ENCODE data around the gene SLC17A7.
"Not testable (repeated sequence)": the region's sequence is repeated elsewhere in the genome, so short reads cannot be mapped to it uniquely, and the experiment has no call there.

SLC17A7 gene

GRCh38 chr19:49473501-49473867 is 32.2 kb upstream of the SLC17A7 start:
- DNase-seq; in situ Hi-C loops (cut with HindIII; ENCODE audit: low pct_ligation_motif_present, low pct_unique_long_range_greater_than_20kb, low sequenced_read_pairs): not testable (repeated sequence)

- in situ Hi-C loops (cut with HindIII; ENCODE audit: low pct_ligation_motif_present, low pct_unique_long_range_greater_than_20kb, low sequenced_read_pairs) = no loop called here
- no peak for DNase-seq
Observed at GRCh38 chr19:49472936-49473335, 31.6 kb upstream of the SLC17A7 start.

GRCh38 chr19:49470615-49470978 is 29.3 kb upstream of the SLC17A7 start:
- in situ Hi-C loops (cut with HindIII; ENCODE audit: low pct_ligation_motif_present, low pct_unique_long_range_greater_than_20kb, low sequenced_read_pairs) = no loop called here
- DNase-seq = no peak

GRCh38 chr19:49469828-49470614 is 28.7 kb upstream of the SLC17A7 start:
- in situ Hi-C loops (cut with HindIII; ENCODE audit: low pct_ligation_motif_present, low pct_unique_long_range_greater_than_20kb, low sequenced_read_pairs) = no loop called here
- no peak for DNase-seq

GRCh38 chr19:49468746-49469447 is 27.6 kb upstream of the SLC17A7 start:
- in situ Hi-C loops (cut with HindIII; ENCODE audit: low pct_ligation_motif_present, low pct_unique_long_range_greater_than_20kb, low sequenced_read_pairs) = no loop called here
- DNase-seq = no peak

- in situ Hi-C loops (cut with HindIII; ENCODE audit: low pct_ligation_motif_present, low pct_unique_long_range_greater_than_20kb, low sequenced_read_pairs) = no loop called here
- no peak for DNase-seq
Observed at GRCh38 chr19:49468199-49468598, 26.9 kb upstream of the SLC17A7 start.

GRCh38 chr19:49465371-49465770 is 24.0 kb upstream of the SLC17A7 start:
- in situ Hi-C loops (cut with HindIII; ENCODE audit: low pct_ligation_motif_present, low pct_unique_long_range_greater_than_20kb, low sequenced_read_pairs) = no loop called here
- DNase-seq = no peak

GRCh38 chr19:49463960-49464740 is 22.8 kb upstream of the SLC17A7 start:
- DNase-seq = no peak
- in situ Hi-C loops (cut with HindIII; ENCODE audit: low pct_ligation_motif_present, low pct_unique_long_range_greater_than_20kb, low sequenced_read_pairs) = no loop called here

- in situ Hi-C loops (cut with HindIII; ENCODE audit: low pct_ligation_motif_present, low pct_unique_long_range_greater_than_20kb, low sequenced_read_pairs) = no loop called here
- no peak for DNase-seq
Observed at GRCh38 chr19:49462492-49462891, 21.2 kb upstream of the SLC17A7 start.

- no peak for DNase-seq
- in situ Hi-C loops (cut with HindIII; ENCODE audit: low pct_ligation_motif_present, low pct_unique_long_range_greater_than_20kb, low sequenced_read_pairs) = no loop called here
Observed at GRCh38 chr19:49461656-49462055, 20.3 kb upstream of the SLC17A7 start.

- in situ Hi-C loops (cut with HindIII; ENCODE audit: low pct_ligation_motif_present, low pct_unique_long_range_greater_than_20kb, low sequenced_read_pairs); DNase-seq: not testable (repeated sequence)
Observed at GRCh38 chr19:49461130-49461529, 19.8 kb upstream of the SLC17A7 start.

- in situ Hi-C loops (cut with HindIII; ENCODE audit: low pct_ligation_motif_present, low pct_unique_long_range_greater_than_20kb, low sequenced_read_pairs) = no loop called here
- no peak for DNase-seq
Observed at GRCh38 chr19:49459388-49459787, 18.1 kb upstream of the SLC17A7 start.

GRCh38 chr19:49458567-49458903 is 17.2 kb upstream of the SLC17A7 start:
- in situ Hi-C loops (cut with HindIII; ENCODE audit: low pct_ligation_motif_present, low pct_unique_long_range_greater_than_20kb, low sequenced_read_pairs) = no loop called here
- DNase-seq = no peak

GRCh38 chr19:49456326-49456725 is 15.0 kb upstream of the SLC17A7 start:
- in situ Hi-C loops (cut with HindIII; ENCODE audit: low pct_ligation_motif_present, low pct_unique_long_range_greater_than_20kb, low sequenced_read_pairs) = no loop called here
- no peak for DNase-seq

GRCh38 chr19:49455773-49456172 is 14.4 kb upstream of the SLC17A7 start:
- in situ Hi-C loops (cut with HindIII; ENCODE audit: low pct_ligation_motif_present, low pct_unique_long_range_greater_than_20kb, low sequenced_read_pairs) = no loop called here
- DNase-seq = no peak

- DNase-seq = no peak
- in situ Hi-C loops (cut with HindIII; ENCODE audit: low pct_ligation_motif_present, low pct_unique_long_range_greater_than_20kb, low sequenced_read_pairs) = no loop called here
Observed at GRCh38 chr19:49453757-49454240, 12.5 kb upstream of the SLC17A7 start.

- in situ Hi-C loops (cut with HindIII; ENCODE audit: low pct_ligation_motif_present, low pct_unique_long_range_greater_than_20kb, low sequenced_read_pairs) = no loop called here
Observed at GRCh38 chr19:49453013-49453756, 11.9 kb upstream of the SLC17A7 start, which contains the start of gene ALDH16A1. Gene ALDH16A1, plus strand, starts transcription at chr19:49453225. Its CDS starts 107 bp downstream, at chr19:49453332.

GRCh38 chr19:49451430-49452181 is 10.3 kb upstream of the SLC17A7 start, which contains the start of gene PIH1D1:
Gene PIH1D1, minus strand, starts transcription at chr19:49451814. Its CDS starts 240 bp downstream, at chr19:49451574.
- DNase-seq = peak; percentile 98
- in situ Hi-C loops (cut with HindIII; ENCODE audit: low pct_ligation_motif_present, low pct_unique_long_range_greater_than_20kb, low sequenced_read_pairs) = no loop called here

More at GRCh38 chr19:49453013-49453756, 11.9 kb upstream of the SLC17A7 start, which contains the start of gene ALDH16A1:
- peak; percentile 96 for DNase-seq

Data from ACHN (cell line).